HL-60 (cell line): ENCODE data around the gene CSRP3.

ENCODE experiments used
- DNase-seq, 2 experiments: peaks; one replicate each; pipeline ENCODE4 v3.0.0-alpha.2; 2010 to 2020; ENCODE audit warnings: low read depth in 1 of 2, low spot score in 1 of 2
- H3K27ac ChIP-seq: fragments of 250-450 bp; sonication (Bioruptor Pico); replicated peaks from 2 replicates; pipeline ENCODE4 v1.5.1; 2020; ENCODE audit warnings: mild to moderate bottlenecking, moderate library complexity
- H3K27me3 ChIP-seq: fragments of 250-450 bp; sonication (Bioruptor Pico); 2 replicates; pipeline ENCODE4 v1.5.1; 2021; ENCODE audit warnings: mild to moderate bottlenecking, moderate library complexity; ENCODE audit not compliant: insufficient read depth, poor library complexity, severe bottlenecking
- H3K4me3 ChIP-seq: replicated peaks from 2 replicates; pipeline ENCODE4 v1.5.1; 2011; ENCODE audit warnings: mild to moderate bottlenecking, control low read depth, low read length; ENCODE audit not compliant: insufficient read depth
- GABPA ChIP-seq: IDR thresholded peaks from 2 replicates; pipeline ENCODE4 v1.6.1; 2012; ENCODE audit warnings: low read depth
- POLR2AphosphoS5 ChIP-seq: IDR thresholded peaks from 2 replicates; pipeline ENCODE4 v1.6.1; 2012; ENCODE audit warnings: low read depth
- SPI1 ChIP-seq: IDR thresholded peaks from 2 replicates; pipeline ENCODE4 v1.6.1; 2012; ENCODE audit warnings: low read depth, mild to moderate bottlenecking, borderline replicate concordance
- TF ChIP-seq, protein P1 (sequence below): IDR thresholded peaks from 2 replicates; pipeline ENCODE4 v1.6.1; 2012; ENCODE audit warnings: low read depth; ENCODE audit not compliant: insufficient replicate concordance
- TF ChIP-seq, protein P2 (sequence below): IDR thresholded peaks from one replicate; pipeline ENCODE4 v1.5.1; 2011; ENCODE audit warnings: low read length, control low read depth, inconsistent platforms; ENCODE audit not compliant: insufficient read depth

CSRP3 gene

DNA sequence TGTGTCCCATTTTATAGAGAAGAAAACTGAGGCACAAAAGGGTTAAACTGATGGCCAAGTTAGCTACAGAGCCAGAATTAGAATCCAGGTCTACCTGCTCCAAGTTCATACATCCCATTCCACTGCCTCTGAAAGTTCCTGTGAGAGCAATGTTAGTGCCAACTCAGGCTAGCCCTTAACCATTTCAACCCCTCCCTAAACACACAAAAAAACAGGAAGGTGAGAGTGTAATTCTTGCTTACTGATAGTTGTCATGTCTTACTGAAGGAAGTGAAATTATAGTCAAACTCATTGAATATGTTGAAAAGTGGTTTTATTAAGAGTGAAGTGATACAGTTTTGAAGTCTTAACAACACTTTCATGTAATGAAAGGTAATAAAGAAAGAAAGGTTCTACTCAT is 41.8 kb upstream of the CSRP3 start:
- Histone ChIP-seq H3K4me3 (no peak overlapping the region), H3K27ac (no peak overlapping the region), H3K27me3 (no peaks in the 10 kb centered on the region)
- no peak for TF ChIP-seq GABPA
- TF ChIP-seq, protein P1, sequence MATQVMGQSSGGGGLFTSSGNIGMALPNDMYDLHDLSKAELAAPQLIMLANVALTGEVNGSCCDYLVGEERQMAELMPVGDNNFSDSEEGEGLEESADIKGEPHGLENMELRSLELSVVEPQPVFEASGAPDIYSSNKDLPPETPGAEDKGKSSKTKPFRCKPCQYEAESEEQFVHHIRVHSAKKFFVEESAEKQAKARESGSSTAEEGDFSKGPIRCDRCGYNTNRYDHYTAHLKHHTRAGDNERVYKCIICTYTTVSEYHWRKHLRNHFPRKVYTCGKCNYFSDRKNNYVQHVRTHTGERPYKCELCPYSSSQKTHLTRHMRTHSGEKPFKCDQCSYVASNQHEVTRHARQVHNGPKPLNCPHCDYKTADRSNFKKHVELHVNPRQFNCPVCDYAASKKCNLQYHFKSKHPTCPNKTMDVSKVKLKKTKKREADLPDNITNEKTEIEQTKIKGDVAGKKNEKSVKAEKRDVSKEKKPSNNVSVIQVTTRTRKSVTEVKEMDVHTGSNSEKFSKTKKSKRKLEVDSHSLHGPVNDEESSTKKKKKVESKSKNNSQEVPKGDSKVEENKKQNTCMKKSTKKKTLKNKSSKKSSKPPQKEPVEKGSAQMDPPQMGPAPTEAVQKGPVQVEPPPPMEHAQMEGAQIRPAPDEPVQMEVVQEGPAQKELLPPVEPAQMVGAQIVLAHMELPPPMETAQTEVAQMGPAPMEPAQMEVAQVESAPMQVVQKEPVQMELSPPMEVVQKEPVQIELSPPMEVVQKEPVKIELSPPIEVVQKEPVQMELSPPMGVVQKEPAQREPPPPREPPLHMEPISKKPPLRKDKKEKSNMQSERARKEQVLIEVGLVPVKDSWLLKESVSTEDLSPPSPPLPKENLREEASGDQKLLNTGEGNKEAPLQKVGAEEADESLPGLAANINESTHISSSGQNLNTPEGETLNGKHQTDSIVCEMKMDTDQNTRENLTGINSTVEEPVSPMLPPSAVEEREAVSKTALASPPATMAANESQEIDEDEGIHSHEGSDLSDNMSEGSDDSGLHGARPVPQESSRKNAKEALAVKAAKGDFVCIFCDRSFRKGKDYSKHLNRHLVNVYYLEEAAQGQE, result no peak
- peak; percentile 31 for TF ChIP-seq SPI1
- TF ChIP-seq, protein P2, sequence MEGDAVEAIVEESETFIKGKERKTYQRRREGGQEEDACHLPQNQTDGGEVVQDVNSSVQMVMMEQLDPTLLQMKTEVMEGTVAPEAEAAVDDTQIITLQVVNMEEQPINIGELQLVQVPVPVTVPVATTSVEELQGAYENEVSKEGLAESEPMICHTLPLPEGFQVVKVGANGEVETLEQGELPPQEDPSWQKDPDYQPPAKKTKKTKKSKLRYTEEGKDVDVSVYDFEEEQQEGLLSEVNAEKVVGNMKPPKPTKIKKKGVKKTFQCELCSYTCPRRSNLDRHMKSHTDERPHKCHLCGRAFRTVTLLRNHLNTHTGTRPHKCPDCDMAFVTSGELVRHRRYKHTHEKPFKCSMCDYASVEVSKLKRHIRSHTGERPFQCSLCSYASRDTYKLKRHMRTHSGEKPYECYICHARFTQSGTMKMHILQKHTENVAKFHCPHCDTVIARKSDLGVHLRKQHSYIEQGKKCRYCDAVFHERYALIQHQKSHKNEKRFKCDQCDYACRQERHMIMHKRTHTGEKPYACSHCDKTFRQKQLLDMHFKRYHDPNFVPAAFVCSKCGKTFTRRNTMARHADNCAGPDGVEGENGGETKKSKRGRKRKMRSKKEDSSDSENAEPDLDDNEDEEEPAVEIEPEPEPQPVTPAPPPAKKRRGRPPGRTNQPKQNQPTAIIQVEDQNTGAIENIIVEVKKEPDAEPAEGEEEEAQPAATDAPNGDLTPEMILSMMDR, result no peak
- TF ChIP-seq POLR2AphosphoS5, result no peak
- peak in 1 of 2 experiments; percentile 45 for DNase-seq

GRCh38 chr11:19243143-19243542 is 41.4 kb upstream of the CSRP3 start:
- no peak overlapping the region for H3K27ac ChIP-seq
- TF ChIP-seq POLR2AphosphoS5, result no peak
- TF ChIP-seq, protein P2, result no peak
- no peak for TF ChIP-seq SPI1
- TF ChIP-seq, protein P1, result no peak
- TF ChIP-seq GABPA, result no peak
- no peaks in the 10 kb centered on the region for H3K27me3 ChIP-seq
- no peak for DNase-seq
- H3K4me3 ChIP-seq, result no peak overlapping the region

GRCh38 chr11:19242179-19242932 is 40.6 kb upstream of the CSRP3 start:
- DNase-seq, result no peak
- H3K4me3 ChIP-seq, result peak overlapping the region; percentile 75
- H3K27me3 ChIP-seq, result no peaks in the 10 kb centered on the region
- H3K27ac ChIP-seq, result peak overlapping the region; percentile 62
- TF ChIP-seq, protein P1, result no peak
- TF ChIP-seq, protein P2, result no peak
- TF ChIP-seq POLR2AphosphoS5 (no peak), GABPA (no peak), SPI1 (no peak)
